ENCODE measurements around the gene ERGIC3. TPM values are rescaled to one million over a fixed set of nuclear protein-coding genes. Genes with fewer than 3 reads are reported as not detected.

Gene ERGIC3
- total and polyA plus RNA-seq, 2 experiments from 2014 or later = 309 to 369 TPM

GRCh38 chr20:35579196-35579595 is 37.3 kb downstream of the ERGIC3 start:
- H3K27ac ChIP-seq = no peak overlapping the region
- no peaks in the 10 kb centered on the region for H3K36me3 ChIP-seq (replicated peaks; ENCODE audit: insufficient read depth, low read depth)
- TF ChIP-seq EZH2phosphoT487 (IDR thresholded peaks at IDR 0.05; ENCODE audit: low read depth, severe bottlenecking, unreplicated experiment) = no peak
- no peak for TF ChIP-seq CTCF (IDR thresholded peaks at IDR 0.05; ENCODE audit: poor library complexity)
- TF ChIP-seq EZH2 (IDR thresholded peaks at IDR 0.05; ENCODE audit: borderline replicate concordance) = no peak
- H3K4me2 ChIP-seq = no peak overlapping the region
- 97% methylated on average over 6 of the region's 6 CpGs for WGBS (ENCODE audit: low lambda C conversion rate, missing lambda C conversion rate)
- H3K9me2 ChIP-seq (replicated peaks; ENCODE audit: insufficient read depth) = no peaks in the 10 kb centered on the region
- H4K20me1 ChIP-seq (ENCODE audit: insufficient read depth, poor library complexity, severe bottlenecking) = no peaks in the 10 kb centered on the region
- peaks cover 3% of the 10 kb centered on the region for H3K4me1 ChIP-seq (ENCODE audit: insufficient read depth)
- DNase-seq (ENCODE audit: low spot score) = no peak
- no peak overlapping the region for H2AFZ ChIP-seq
- H3K27me3 ChIP-seq = no peaks in the 10 kb centered on the region
- H3K4me3 ChIP-seq = no peak overlapping the region
- H3K9me3 ChIP-seq (ENCODE audit: low read depth) = no peaks in the 10 kb centered on the region
- H3K79me2 ChIP-seq = no peaks in the 10 kb centered on the region

- Histone ChIP-seq H3K27ac (no peak overlapping the region), H3K27me3 (no peaks in the 10 kb centered on the region), H3K4me1 (ENCODE audit: insufficient read depth) (no peaks in the 10 kb centered on the region), H3K79me2 (no peaks in the 10 kb centered on the region), H3K4me3 (no peak overlapping the region), H3K9me2 (replicated peaks; ENCODE audit: insufficient read depth) (no peaks in the 10 kb centered on the region), H3K9me3 (ENCODE audit: low read depth) (no peaks in the 10 kb centered on the region), H3K36me3 (replicated peaks; ENCODE audit: insufficient read depth, low read depth) (no peaks in the 10 kb centered on the region), H3K4me2 (no peak overlapping the region), H4K20me1 (ENCODE audit: insufficient read depth, poor library complexity, severe bottlenecking) (no peaks in the 10 kb centered on the region), H2AFZ (no peak overlapping the region)
- no peak for TF ChIP-seq EZH2phosphoT487 (IDR thresholded peaks at IDR 0.05; ENCODE audit: low read depth, severe bottlenecking, unreplicated experiment)
- TF ChIP-seq CTCF (IDR thresholded peaks at IDR 0.05; ENCODE audit: poor library complexity) = no peak
- no peak for TF ChIP-seq EZH2 (IDR thresholded peaks at IDR 0.05; ENCODE audit: borderline replicate concordance)
- WGBS (ENCODE audit: low lambda C conversion rate, missing lambda C conversion rate) = 89% methylated on average over 7 of the region's 7 CpGs
- no peak for DNase-seq (ENCODE audit: low spot score)
These were observed 40.3 kb downstream of the ERGIC3 start for GRCh38 chr20:35582131-35582530.

- Histone ChIP-seq H2AFZ (no peak overlapping the region), H3K4me1 (ENCODE audit: insufficient read depth) (no peaks in the 10 kb centered on the region), H3K9me3 (ENCODE audit: low read depth) (no peaks in the 10 kb centered on the region), H3K27ac (no peak overlapping the region), H3K27me3 (no peaks in the 10 kb centered on the region), H3K4me3 (no peak overlapping the region), H3K79me2 (no peaks in the 10 kb centered on the region), H3K36me3 (replicated peaks; ENCODE audit: insufficient read depth, low read depth) (no peaks in the 10 kb centered on the region), H3K9me2 (replicated peaks; ENCODE audit: insufficient read depth) (no peaks in the 10 kb centered on the region), H4K20me1 (ENCODE audit: insufficient read depth, poor library complexity, severe bottlenecking) (no peaks in the 10 kb centered on the region), H3K4me2 (no peak overlapping the region)
- 85% methylated on average over 12 of the region's 12 CpGs for WGBS (ENCODE audit: low lambda C conversion rate, missing lambda C conversion rate)
- TF ChIP-seq EZH2 (IDR thresholded peaks at IDR 0.05; ENCODE audit: borderline replicate concordance) (no peak), EZH2phosphoT487 (IDR thresholded peaks at IDR 0.05; ENCODE audit: low read depth, severe bottlenecking, unreplicated experiment) (no peak), CTCF (IDR thresholded peaks at IDR 0.05; ENCODE audit: poor library complexity) (no peak)
- no peak for DNase-seq (ENCODE audit: low spot score)
These were observed 41.0 kb downstream of the ERGIC3 start for GRCh38 chr20:35582741-35583404.

Data from hepatocyte (in vitro differentiated cells).